ENCODE data around the gene PLXNA4.

PLXNA4 gene

DNA sequence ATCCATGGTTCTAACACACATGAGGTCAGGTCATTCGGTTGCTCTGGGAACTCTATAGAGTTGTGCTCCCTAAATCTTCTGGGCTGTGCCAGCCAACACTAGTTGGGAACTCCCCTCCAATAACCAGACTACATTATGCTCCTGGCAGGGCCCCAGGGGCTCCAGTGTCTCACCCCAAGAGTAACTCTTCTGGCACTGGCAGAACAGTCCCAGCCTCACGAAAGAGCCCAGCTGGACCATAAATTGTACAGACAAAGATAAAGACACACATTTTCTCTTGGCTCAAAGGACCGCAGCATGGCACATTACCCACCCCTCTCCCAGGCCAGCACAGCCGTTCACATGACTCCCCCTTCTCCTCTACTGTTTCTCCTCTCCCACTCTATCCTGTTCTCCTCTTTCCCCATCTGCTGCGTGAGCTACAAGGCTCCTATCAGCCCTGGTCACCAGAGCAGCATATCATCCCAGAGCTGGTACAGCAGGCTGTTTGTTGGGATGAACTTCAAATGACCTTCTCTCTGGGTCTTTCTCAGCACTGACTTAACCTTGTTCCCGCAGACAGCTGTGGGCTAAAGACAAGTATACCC lies 230.6 kb downstream of the PLXNA4 start:
- no peaks in the 10 kb centered on the region for H3K9me3 ChIP-seq (replicated peaks in 1 of 11)
- H3K27me3 ChIP-seq, result no peaks in the 10 kb centered on the region
- H3K9ac ChIP-seq, result no peak overlapping the region
- no peak overlapping the region for H3K4me2 ChIP-seq
- no peak overlapping the region for H3K4me3 ChIP-seq
- H3K27ac ChIP-seq, result no peak overlapping the region
- no peak for TF ChIP-seq Cebpa-rat (IDR thresholded peaks at IDR 0.05)
- H3K4me1 ChIP-seq, result peaks cover 0 to 4% (median 0%) of the 10 kb centered on the region in 10 experiments; a peak in 1 of 20 replicates
- H3K36me3 ChIP-seq, result no peaks in the 10 kb centered on the region
- no peaks in the 10 kb centered on the region for H4K20me1 ChIP-seq

DNA sequence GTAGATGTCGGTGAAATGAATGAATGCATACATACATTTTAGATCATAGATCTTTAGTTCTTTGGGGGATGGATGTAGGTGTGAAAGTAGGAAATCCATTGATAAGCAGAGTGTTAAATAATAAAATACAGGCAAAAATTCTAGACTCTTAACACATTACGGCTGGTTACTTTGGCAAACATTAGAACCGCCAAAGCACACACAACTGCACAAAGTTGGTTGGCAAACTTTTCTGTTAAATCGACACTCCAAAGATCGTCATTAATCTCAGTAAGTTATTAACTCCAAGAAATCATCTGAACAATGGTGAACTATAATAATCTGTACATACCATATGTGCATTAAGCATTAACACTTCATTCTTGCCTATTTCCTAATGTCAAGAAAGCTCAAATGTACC lies 231.2 kb downstream of the PLXNA4 start:
- Histone ChIP-seq H3K27me3 (no peaks in the 10 kb centered on the region), H3K4me1 (peaks cover 0 to 4% (median 0%) of the 10 kb centered on the region in 10 experiments; a peak in 1 of 20 replicates), H3K27ac (no peak overlapping the region), H3K4me2 (no peak overlapping the region), H3K4me3 (no peak overlapping the region), H3K9me3 (replicated peaks in 1 of 11) (no peaks in the 10 kb centered on the region), H3K9ac (no peak overlapping the region), H3K36me3 (no peaks in the 10 kb centered on the region), H4K20me1 (no peaks in the 10 kb centered on the region)
- TF ChIP-seq Cebpa-rat (IDR thresholded peaks at IDR 0.05), result no peak

GRCh38 chr7:132343199-132343598 lies 233.1 kb downstream of the PLXNA4 start:
- H3K4me1 ChIP-seq, result peaks cover 0 to 4% (median 0%) of the 10 kb centered on the region in 10 experiments; a peak in 1 of 20 replicates
- no peaks in the 10 kb centered on the region for H4K20me1 ChIP-seq
- no peak overlapping the region for H3K4me3 ChIP-seq
- H3K4me2 ChIP-seq, result no peak overlapping the region
- TF ChIP-seq Cebpa-rat (IDR thresholded peaks at IDR 0.05), result no peak
- H3K36me3 ChIP-seq, result no peaks in the 10 kb centered on the region
- H3K27me3 ChIP-seq, result no peaks in the 10 kb centered on the region
- no peaks in the 10 kb centered on the region for H3K9me3 ChIP-seq (replicated peaks in 1 of 11)
- no peak overlapping the region for H3K9ac ChIP-seq
- H3K27ac ChIP-seq, result no peak overlapping the region

DNA sequence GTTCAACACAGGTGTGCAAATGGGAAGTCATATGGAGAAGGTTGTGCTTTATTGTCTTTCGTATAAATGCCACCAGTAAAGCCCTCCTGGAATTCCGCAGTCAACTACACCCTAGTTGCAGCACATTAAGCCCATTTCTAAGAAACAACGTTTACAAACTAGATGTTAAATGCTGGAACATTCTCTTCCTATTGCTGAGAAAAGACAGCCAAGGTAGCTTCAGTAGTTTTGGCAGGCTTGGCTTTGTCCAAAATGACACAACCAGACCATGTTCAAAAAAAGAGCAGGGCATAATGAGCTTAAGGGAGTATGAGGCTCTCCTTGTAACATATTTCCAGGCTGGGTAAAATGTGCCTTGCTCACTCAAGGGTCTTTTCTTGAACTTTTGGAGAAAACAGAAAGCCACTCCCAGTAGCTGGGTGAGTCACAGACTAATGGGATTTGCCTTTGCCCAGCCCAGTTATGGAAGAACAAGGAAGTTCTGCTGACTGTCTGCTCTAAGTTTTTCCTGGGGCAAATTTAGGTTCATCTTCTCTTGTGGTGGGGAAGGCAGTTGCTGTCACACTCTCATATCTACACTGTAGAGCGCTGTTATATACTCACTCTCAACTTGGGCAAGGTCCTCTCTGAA lies 238.7 kb downstream of the PLXNA4 start:
- Histone ChIP-seq H3K4me2 (no peak overlapping the region), H3K36me3 (no peaks in the 10 kb centered on the region), H3K9ac (no peak overlapping the region), H3K27me3 (no peaks in the 10 kb centered on the region), H3K9me3 (replicated peaks in 1 of 11) (no peaks in the 10 kb centered on the region), H4K20me1 (no peaks in the 10 kb centered on the region), H3K4me3 (no peak overlapping the region), H3K4me1 (0 out of 20 replicates have a peak, but pooled peaks cover 0 to 4% (median 0%) of the 10 kb centered on the region in 10 experiments), H3K27ac (no peak overlapping the region)
- TF ChIP-seq Cebpa-rat (IDR thresholded peaks at IDR 0.05), result no peak

DNA sequence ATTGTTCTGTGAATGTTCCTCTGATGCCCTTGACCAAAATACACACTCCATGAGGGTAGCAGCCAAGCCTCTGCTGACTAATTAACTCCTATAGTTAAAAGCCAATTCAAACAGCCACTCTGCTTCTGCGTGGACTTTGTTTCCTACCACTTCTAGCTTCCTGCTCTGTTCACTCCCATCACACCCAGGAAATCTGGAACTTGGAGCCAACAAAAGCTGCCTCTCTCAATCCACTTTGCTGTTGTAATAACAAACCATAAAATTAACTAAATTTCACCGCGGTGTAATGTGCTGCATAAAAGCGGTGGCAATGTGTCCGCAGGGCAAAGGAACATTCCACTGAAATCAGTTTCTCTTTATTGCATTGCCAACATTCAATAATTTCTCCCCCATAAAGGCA lies 239.5 kb downstream of the PLXNA4 start:
- H3K27ac ChIP-seq, result no peak overlapping the region
- no peaks in the 10 kb centered on the region for H4K20me1 ChIP-seq
- no peak overlapping the region for H3K9ac ChIP-seq
- H3K9me3 ChIP-seq (replicated peaks in 1 of 11), result no peaks in the 10 kb centered on the region
- no peak overlapping the region for H3K4me2 ChIP-seq
- no peak overlapping the region for H3K4me3 ChIP-seq
- H3K36me3 ChIP-seq, result no peaks in the 10 kb centered on the region
- H3K27me3 ChIP-seq, result no peaks in the 10 kb centered on the region
- no peak for TF ChIP-seq Cebpa-rat (IDR thresholded peaks at IDR 0.05)
- 0 out of 20 replicates have a peak, but pooled peaks cover 0 to 4% (median 0%) of the 10 kb centered on the region in 10 experiments for H3K4me1 ChIP-seq

DNA sequence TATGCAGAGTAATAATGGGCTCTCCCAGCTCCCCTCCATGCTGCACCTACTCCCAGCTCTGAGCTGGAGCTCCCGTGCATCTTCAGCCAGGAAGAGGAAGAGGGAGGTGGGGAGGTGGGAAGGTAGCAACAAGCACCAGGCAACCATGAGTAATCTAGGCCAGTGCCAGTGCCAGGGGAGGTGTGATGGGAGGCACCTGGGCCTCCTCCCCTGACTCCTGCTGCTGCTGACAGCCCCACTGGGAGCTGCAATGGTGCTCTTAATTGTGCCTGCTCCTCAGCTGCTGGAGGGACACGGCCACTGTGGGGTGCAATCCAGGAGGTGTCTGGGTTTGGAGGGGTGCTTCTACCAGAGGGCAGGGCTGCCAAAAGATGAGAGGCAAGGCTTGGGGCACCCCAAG lies 243.0 kb downstream of the PLXNA4 start:
- H4K20me1 ChIP-seq, result no peaks in the 10 kb centered on the region
- H3K9ac ChIP-seq, result no peak overlapping the region
- H3K4me3 ChIP-seq, result no peak overlapping the region
- H3K27me3 ChIP-seq, result no peaks in the 10 kb centered on the region
- 0 out of 20 replicates have a peak, but pooled peaks cover 0 to 4% (median 0%) of the 10 kb centered on the region in 10 experiments for H3K4me1 ChIP-seq
- no peak overlapping the region for H3K4me2 ChIP-seq
- TF ChIP-seq Cebpa-rat (IDR thresholded peaks at IDR 0.05), result no peak
- no peak overlapping the region for H3K27ac ChIP-seq
- no peaks in the 10 kb centered on the region for H3K9me3 ChIP-seq (replicated peaks in 1 of 11)
- no peaks in the 10 kb centered on the region for H3K36me3 ChIP-seq

- Histone ChIP-seq H4K20me1 (no peaks in the 10 kb centered on the region), H3K36me3 (no peaks in the 10 kb centered on the region), H3K4me2 (no peak overlapping the region), H3K9me3 (replicated peaks in 1 of 11) (no peaks in the 10 kb centered on the region), H3K27me3 (no peaks in the 10 kb centered on the region), H3K4me1 (no peaks in the 10 kb centered on the region), H3K4me3 (no peak overlapping the region), H3K27ac (no peak overlapping the region), H3K9ac (no peak overlapping the region)
- no peak for TF ChIP-seq Cebpa-rat (IDR thresholded peaks at IDR 0.05)
Observed at GRCh38 chr7:132328760-132329159, 247.5 kb downstream of the PLXNA4 start.

- H3K9ac ChIP-seq, result no peak overlapping the region
- TF ChIP-seq Cebpa-rat (IDR thresholded peaks at IDR 0.05), result no peak
- no peak overlapping the region for H3K27ac ChIP-seq
- no peaks in the 10 kb centered on the region for H3K4me1 ChIP-seq
- no peaks in the 10 kb centered on the region for H3K9me3 ChIP-seq (replicated peaks in 1 of 11)
- no peak overlapping the region for H3K4me3 ChIP-seq
- no peaks in the 10 kb centered on the region for H3K36me3 ChIP-seq
- no peaks in the 10 kb centered on the region for H4K20me1 ChIP-seq
- H3K4me2 ChIP-seq, result peak overlapping the region in 2 of 11 experiments; percentile 10 to 12; a peak in 1 of 22 replicates
- no peaks in the 10 kb centered on the region for H3K27me3 ChIP-seq
Observed at GRCh38 chr7:132328047-132328620, 248.1 kb downstream of the PLXNA4 start.

- H3K4me3 ChIP-seq, result no peak overlapping the region
- TF ChIP-seq Cebpa-rat (IDR thresholded peaks at IDR 0.05), result no peak
- no peaks in the 10 kb centered on the region for H3K36me3 ChIP-seq
- H3K9ac ChIP-seq, result no peak overlapping the region
- no peak overlapping the region for H3K4me2 ChIP-seq
- H3K27ac ChIP-seq, result no peak overlapping the region
- H4K20me1 ChIP-seq, result no peaks in the 10 kb centered on the region
- no peaks in the 10 kb centered on the region for H3K27me3 ChIP-seq
- no peaks in the 10 kb centered on the region for H3K4me1 ChIP-seq
- no peaks in the 10 kb centered on the region for H3K9me3 ChIP-seq (replicated peaks in 1 of 11)
Observed at GRCh38 chr7:132326878-132327589, 249.2 kb downstream of the PLXNA4 start.
